GM12873 (cell line): ENCODE measurements around the gene PHF23.

Source experiments
- CTCF ChIP-seq: IDR thresholded peaks from 2 replicates; pipeline ENCODE4 v1.5.1; 2012; ENCODE audit warnings: low read depth, mild to moderate bottlenecking, moderate library complexity, low read length, control low read depth; ENCODE audit not compliant: insufficient read depth; ENCODE audit errors: missing control alignments

The PHF23 gene

GRCh38 chr17:7281074-7281952 lies 42.1 kb upstream of the PHF23 start, which contains the start of gene SLC2A4:
Gene SLC2A4, plus strand, starts transcription at chr17:7281718. Its CDS starts 217 bp downstream, at chr17:7281935.
- TF ChIP-seq CTCF, result no peak

GRCh38 chr17:7280519-7281073 lies 41.3 kb upstream of the PHF23 start:
- peak; percentile 99 for TF ChIP-seq CTCF

- no peak for TF ChIP-seq CTCF
These were observed 40.2 kb upstream of the PHF23 start for GRCh38 chr17:7279448-7279847.

GRCh38 chr17:7266784-7267183 lies 27.5 kb upstream of the PHF23 start:
- no peak for TF ChIP-seq CTCF

- no peak for TF ChIP-seq CTCF
These were observed 24.5 kb upstream of the PHF23 start for GRCh38 chr17:7263801-7264078.

- no peak for TF ChIP-seq CTCF
These were observed 23.9 kb upstream of the PHF23 start for GRCh38 chr17:7262935-7263800.
